ENCODE measurements around the gene PLA2G12B. TPM values are rescaled to one million over a fixed set of nuclear protein-coding genes. Genes with fewer than 3 reads are reported as not detected.

Gene PLA2G12B
- total and polyA plus RNA-seq, 4 donors = 31.9 to 60.2 (median 47.3) TPM

GRCh38 chr10:72928798-72929197 is 25.8 kb downstream of the PLA2G12B start:
- Histone ChIP-seq H3K4me1 (ENCODE audit: control insufficient read depth in 4 of 4, insufficient read depth in 4 of 4, low read length in 3 of 4) (peaks cover 1 to 16% (median 9%) of the 10 kb centered on the region in 4 donors), H3K27ac (ENCODE audit: low read depth in 1 of 2, low read length in 2 of 2) (no peak overlapping the region), H3K27me3 (ENCODE audit: control insufficient read depth in 4 of 4, insufficient read depth in 4 of 4, low read length in 3 of 4) (no peaks in the 10 kb centered on the region), H3K4me3 (ENCODE audit: low read depth in 1 of 3, low read length in 3 of 3) (no peak overlapping the region), H3K36me3 (ENCODE audit: control insufficient read depth in 4 of 4, insufficient read depth in 3 of 4, low read depth in 1 of 4, low read length in 3 of 4) (peaks cover 3 to 14% (median 12%) of the 10 kb centered on the region in 4 donors), H3K9me3 (ENCODE audit: control insufficient read depth in 4 of 4, low read length in 3 of 4) (no peaks in the 10 kb centered on the region), H3K9ac (ENCODE audit: low read depth in 1 of 2, low read length in 2 of 2) (no peak overlapping the region)
- 87% methylated on average over 5 of the region's 5 CpGs for WGBS
- DNase-seq (ENCODE audit: low spot score) = no peak
- no peak for TF ChIP-seq FOXA1 (IDR thresholded peaks at IDR 0.05)
- no peak for TF ChIP-seq NR2F2 (IDR thresholded peaks at IDR 0.05)
- no peak for TF ChIP-seq HNF4G (IDR thresholded peaks at IDR 0.05)
- no peak for TF ChIP-seq REST (IDR thresholded peaks at IDR 0.05)
- no peak for TF ChIP-seq EGR1 (IDR thresholded peaks at IDR 0.05; ENCODE audit: low read depth in 2 of 2)
- TF ChIP-seq YY1 (IDR thresholded peaks at IDR 0.05) = no peak
- no peak for TF ChIP-seq TAF1 (conservative IDR thresholded peaks at IDR 0.05)
- TF ChIP-seq HNF4A (conservative IDR thresholded peaks at IDR 0.05) = no peak
- no peak for TF ChIP-seq JUND (IDR thresholded peaks at IDR 0.05)
- no peak for TF ChIP-seq FOXA2 (IDR thresholded peaks at IDR 0.05)

GRCh38 chr10:72927485-72927884 is 27.1 kb downstream of the PLA2G12B start:
- Histone ChIP-seq H3K36me3 (ENCODE audit: control insufficient read depth in 4 of 4, insufficient read depth in 3 of 4, low read depth in 1 of 4, low read length in 3 of 4) (peaks cover 0 to 12% (median 8%) of the 10 kb centered on the region in 4 donors), H3K27ac (ENCODE audit: low read depth in 1 of 2, low read length in 2 of 2) (no peak overlapping the region), H3K9ac (ENCODE audit: low read depth in 1 of 2, low read length in 2 of 2) (no peak overlapping the region), H3K4me3 (ENCODE audit: low read depth in 1 of 3, low read length in 3 of 3) (no peak overlapping the region), H3K9me3 (ENCODE audit: control insufficient read depth in 4 of 4, low read length in 3 of 4) (peaks cover 0 to under 1% (median 0%) of the 10 kb centered on the region in 4 donors), H3K4me1 (ENCODE audit: control insufficient read depth in 4 of 4, insufficient read depth in 4 of 4, low read length in 3 of 4) (peaks cover 1 to 16% (median 9%) of the 10 kb centered on the region in 4 donors), H3K27me3 (ENCODE audit: control insufficient read depth in 4 of 4, insufficient read depth in 4 of 4, low read length in 3 of 4) (no peaks in the 10 kb centered on the region)
- no peak for DNase-seq (ENCODE audit: low spot score)
- 26% methylated on average over 5 of the region's 5 CpGs for WGBS
- no peak for TF ChIP-seq MAX (IDR thresholded peaks at IDR 0.05)
- TF ChIP-seq NR2F2 (IDR thresholded peaks at IDR 0.05) = peak; percentile 86
- peak; percentile 36 to 39 for TF ChIP-seq HNF4A (conservative IDR thresholded peaks at IDR 0.05)
- no peak for TF ChIP-seq REST (IDR thresholded peaks at IDR 0.05)
- no peak for TF ChIP-seq YY1 (IDR thresholded peaks at IDR 0.05)
- TF ChIP-seq EGR1 (IDR thresholded peaks at IDR 0.05; ENCODE audit: low read depth in 2 of 2) = no peak
- no peak for TF ChIP-seq ZBTB33 (IDR thresholded peaks at IDR 0.05)
- peak in 1 of 2 donors; percentile 34 for TF ChIP-seq RAD21 (IDR thresholded peaks at IDR 0.05)
- no peak for TF ChIP-seq HNF4G (IDR thresholded peaks at IDR 0.05)
- no peak for TF ChIP-seq GABPA (IDR thresholded peaks at IDR 0.05 in 1 of 2, conservative IDR thresholded peaks at IDR 0.05 in 1 of 2)
- no peak for TF ChIP-seq CTCF (IDR thresholded peaks at IDR 0.05; ENCODE audit: low read depth, low read length, missing input control)
- no peak for TF ChIP-seq FOXA2 (IDR thresholded peaks at IDR 0.05)
- TF ChIP-seq SP1 (IDR thresholded peaks at IDR 0.05) = peak; percentile 8
- no peak for TF ChIP-seq ATF3 (IDR thresholded peaks at IDR 0.05)
- TF ChIP-seq RXRA (IDR thresholded peaks at IDR 0.05) = peak; percentile 85 to 91
- TF ChIP-seq JUND (IDR thresholded peaks at IDR 0.05) = no peak
- TF ChIP-seq FOXA1 (IDR thresholded peaks at IDR 0.05) = no peak
- no peak for TF ChIP-seq TAF1 (conservative IDR thresholded peaks at IDR 0.05)
